Thoracic aorta endothelial cell (primary cell): ENCODE results near the gene PGLYRP2. TPM values are rescaled to one million over a fixed set of nuclear protein-coding genes. Genes with fewer than 3 reads are reported as not detected.

Source experiments
- small RNA-seq: library from RNA; depleted of rRNA; stranded (forward); fragments of <200 nt; gene quantifications from one replicate; pipeline ENCODE3, GENCODE V24; 2012
- total RNA-seq: library from RNA; depleted of rRNA; stranded (reverse); fragments of >200 nt; gene quantifications from 2 replicates; pipeline ENCODE4 v1.2.3, GENCODE V29; 2012

The PGLYRP2 gene
- total RNA-seq, result not detected in 2 replicates

DNA sequence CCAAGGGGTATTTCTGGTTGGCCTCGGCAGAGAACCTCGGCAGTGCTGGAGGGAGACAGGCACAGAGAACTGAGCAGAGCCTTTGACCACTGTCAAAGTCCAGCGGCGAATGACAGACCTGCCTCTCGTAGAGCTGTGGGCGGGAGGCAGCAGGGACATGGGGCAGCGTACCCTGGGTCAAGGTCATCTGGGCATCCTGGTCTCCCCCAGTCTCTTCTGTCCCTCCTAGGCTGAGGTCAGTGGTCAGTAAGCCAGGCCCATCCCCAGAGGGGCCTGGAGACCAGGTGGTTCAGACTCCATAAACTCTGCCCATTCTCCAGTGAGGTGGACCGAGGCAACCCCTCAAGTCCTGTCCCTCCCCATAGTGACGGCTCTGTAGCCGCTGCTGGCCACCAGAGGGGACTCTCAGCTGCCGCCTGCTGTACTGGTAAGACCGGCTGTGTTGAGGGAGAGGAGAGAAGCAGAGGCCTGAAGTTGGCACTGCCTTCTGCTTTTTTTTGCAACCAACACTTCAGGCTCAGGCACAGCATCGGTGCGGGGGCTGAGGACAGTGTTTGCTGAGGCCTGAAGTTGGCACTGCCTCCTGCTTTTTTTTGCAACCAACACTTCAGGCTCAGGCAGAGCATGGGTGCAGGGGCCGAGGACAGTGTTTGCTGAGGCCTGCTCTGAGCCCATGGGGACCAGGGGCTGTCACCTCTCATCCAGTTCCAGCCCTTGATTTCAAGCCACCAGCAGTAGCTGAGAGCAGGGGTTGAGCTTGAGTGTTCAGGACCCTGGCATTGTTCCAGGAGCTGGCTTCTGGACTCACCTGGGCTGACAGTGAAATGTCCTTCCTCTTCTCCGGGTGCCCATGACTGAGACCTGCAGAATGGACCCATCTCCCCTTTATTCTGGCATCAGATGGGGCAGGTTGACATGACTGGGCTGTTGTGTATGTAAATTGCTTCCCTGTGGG is at the start of gene PGLYRP2:
PGLYRP2 (minus strand) TSS at position 111 of the 955 bp plus-strand sequence. CDS start 130 bp downstream, outside the sequence.

DNA sequence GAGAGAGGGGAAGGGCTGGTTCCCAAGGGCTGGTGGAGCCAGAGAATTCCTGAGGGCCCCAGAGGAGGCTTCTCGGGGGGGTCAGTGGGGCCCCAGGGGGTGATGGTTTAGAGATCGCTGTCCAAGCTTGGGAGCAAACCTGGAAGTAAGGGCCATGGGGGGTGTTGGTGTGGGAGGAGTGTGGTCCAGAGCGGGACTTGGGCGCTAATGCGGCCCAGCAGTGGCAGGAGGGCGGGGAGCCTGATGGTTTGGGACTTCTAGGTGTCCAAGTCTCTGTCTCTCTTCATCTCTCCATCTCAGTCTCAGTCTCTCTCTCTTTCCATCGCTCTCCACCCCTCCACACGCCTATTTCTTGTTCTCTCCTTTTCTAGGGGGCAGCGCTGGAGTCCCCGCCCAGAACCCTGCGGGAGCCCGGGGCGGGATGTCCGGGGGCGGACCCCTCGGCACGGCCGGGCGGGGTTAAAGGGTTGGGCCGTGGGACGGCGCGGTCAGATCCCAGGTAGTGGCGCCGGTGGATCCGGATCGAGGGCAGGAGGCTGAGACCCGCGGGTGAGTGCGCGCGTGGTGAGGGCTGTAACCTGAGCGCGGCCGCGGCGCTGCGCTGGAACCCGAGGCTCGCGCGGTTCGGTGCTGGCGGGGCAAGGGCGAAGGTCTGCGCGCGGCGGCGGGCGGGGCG is 28.9 kb upstream of the PGLYRP2 start, which contains the start of gene CYP4F22:
CYP4F22 (plus strand) TSS at position 491 of the 676 bp plus-strand sequence. CDS start 16,812 bp downstream, outside the sequence.

DNA sequence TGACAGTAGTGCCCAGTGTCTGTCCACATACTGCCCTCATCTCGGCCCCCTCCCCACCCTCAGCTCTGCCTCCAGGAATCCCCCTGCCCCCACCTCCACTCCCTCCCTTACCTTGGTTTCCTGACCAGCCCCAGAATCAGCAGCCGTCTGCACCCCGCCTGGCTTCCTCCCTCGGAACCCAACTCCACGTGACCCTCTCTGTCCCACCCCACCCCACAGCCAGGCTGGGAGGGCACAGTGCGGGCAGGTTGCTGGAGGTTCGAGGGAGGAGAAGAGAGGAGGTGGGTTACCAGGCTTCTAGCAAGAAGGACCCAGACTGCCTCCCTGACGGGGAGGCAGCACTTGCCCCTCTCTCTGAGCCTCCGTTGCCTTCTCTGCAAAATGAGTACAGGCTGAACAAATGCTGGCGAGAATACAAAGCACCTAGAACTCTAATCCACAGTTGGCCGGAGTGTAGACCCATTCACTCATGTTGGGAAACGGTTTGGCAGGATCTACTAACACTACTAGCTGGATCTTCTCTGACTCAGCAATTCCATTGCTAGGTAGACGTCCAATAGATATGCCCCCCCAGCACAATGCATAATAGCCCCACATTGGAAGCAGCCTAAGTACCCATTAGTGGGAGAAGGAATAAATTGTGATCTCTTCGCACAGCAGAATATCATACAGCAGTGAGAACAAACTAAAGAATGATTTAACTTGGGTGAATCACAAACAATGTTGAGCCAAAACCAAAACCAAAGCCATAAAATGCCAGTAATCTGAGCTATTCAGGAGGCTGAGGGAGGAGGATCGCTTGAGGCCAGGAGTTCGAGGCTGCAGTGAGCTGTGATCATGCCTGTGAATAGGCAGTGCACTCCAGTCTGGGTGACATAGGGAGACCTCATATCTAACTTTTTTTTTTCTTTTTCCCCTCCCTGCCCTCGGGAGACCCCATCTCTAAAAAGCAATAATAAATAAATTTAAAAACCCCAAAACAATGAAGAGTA is 14.6 kb downstream of the PGLYRP2 start, which contains the start of gene RASAL3:
RASAL3 (minus strand) TSS at position 151 of the 992 bp plus-strand sequence. CDS start 186 bp downstream, outside the sequence.

DNA sequence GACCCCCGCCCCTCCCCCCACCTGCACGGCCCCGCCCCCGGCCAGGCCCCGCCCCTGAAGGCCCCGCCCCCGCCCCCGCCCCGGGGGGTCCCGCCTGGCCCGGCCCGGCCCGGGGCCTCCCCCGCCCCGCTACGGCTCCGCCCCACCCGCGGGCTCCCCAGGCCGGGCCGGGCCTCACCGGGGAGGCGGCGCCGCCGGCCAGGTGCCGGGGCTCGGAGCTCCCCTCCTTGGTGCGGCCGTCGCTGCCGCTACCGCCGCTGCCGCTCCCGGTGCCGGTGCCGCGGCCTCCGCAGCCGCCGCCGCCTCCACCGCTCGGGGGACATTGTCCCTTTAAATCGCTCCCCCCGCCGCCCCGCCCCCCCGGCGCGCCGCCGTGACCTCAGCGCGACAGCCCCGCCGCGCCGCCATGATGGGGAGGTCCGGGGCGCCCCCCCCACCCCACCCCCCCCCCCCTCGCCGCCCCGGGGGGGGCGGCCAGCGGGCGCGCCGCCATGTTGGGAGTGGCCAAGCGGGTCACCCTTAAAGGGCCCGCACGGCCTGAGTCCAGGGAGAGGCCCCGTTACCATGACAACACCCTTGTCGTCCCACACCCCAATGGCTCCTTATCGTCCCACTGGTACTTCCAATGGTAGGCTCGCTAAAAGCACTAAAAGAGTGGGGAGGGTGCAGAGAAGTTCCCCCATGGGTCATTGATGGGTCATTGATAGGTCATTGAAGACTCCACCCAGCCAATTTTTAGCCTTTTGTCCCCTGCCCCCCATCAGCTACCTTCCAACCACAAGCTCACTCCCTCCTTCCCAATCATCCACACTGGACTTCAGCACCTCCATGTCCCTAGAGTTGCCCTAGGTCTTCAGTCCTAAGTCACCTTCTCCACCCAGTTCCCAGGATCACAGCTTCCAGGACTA is 29.4 kb downstream of the PGLYRP2 start, which contains the start of gene WIZ:
WIZ (minus strand) TSS at position 337 of the 908 bp plus-strand sequence. CDS start 1,649 bp downstream, outside the sequence.

Small RNA genes lying within 50 kb of the gene (small RNA-seq; reads per million reads assigned to genes)
- not detected for gene MIR1470

Other genes starting within 250 kb of the PGLYRP2 start
- gene EPHX3, start 247.1 kb downstream of the PGLYRP2 start, total RNA-seq, result not detected in 2 replicates
- gene BRD4, start 147.0 kb downstream of the PGLYRP2 start, total RNA-seq, result 29.4 and 38.1 TPM in 2 replicates
- 22.4 and 22.5 TPM in 2 replicates for gene AKAP8, start 99.7 kb downstream of the PGLYRP2 start, total RNA-seq
- 56.1 and 62.2 TPM in 2 replicates for gene AKAP8L, start 60.5 kb downstream of the PGLYRP2 start, total RNA-seq
- gene WIZ, start 29.5 kb downstream of the PGLYRP2 start, total RNA-seq, result 12.4 and 15.2 TPM in 2 replicates
- 0.40 and 2.4 TPM in 2 replicates for gene RASAL3, start 15.0 kb downstream of the PGLYRP2 start, total RNA-seq
- not detected in 2 replicates for gene CYP4F22, start 29.0 kb upstream of the PGLYRP2 start, total RNA-seq
- gene CYP4F8, start 135.7 kb upstream of the PGLYRP2 start, total RNA-seq, result not detected in 2 replicates
- gene CYP4F3, start 161.4 kb upstream of the PGLYRP2 start, total RNA-seq, result under 0.01 and 0.07 TPM in 2 replicates
- not detected in 2 replicates for gene CYP4F12, start 193.6 kb upstream of the PGLYRP2 start, total RNA-seq
- not detected in 2 replicates for gene OR10H2, start 248.5 kb upstream of the PGLYRP2 start, total RNA-seq